HG03520 (cell line): Measurements from ENCODE around the gene IGF2BP2.
"Not testable (repeated sequence)": the region's sequence is repeated elsewhere in the genome, so short reads cannot be mapped to it uniquely, and the experiment has no call there.

Experiments used
- ATAC-seq: cut with Tn5 transposase; IDR thresholded peaks from one replicate; pipeline ENCODE4 v1.9.1; 2021; ENCODE audit warnings: mild to moderate bottlenecking, moderate library complexity; ENCODE audit not compliant: unreplicated experiment

The IGF2BP2 gene

GRCh38 chr3:185647134-185647879, 177.5 kb downstream of the IGF2BP2 start:
- ATAC-seq, result no peak

DNA sequence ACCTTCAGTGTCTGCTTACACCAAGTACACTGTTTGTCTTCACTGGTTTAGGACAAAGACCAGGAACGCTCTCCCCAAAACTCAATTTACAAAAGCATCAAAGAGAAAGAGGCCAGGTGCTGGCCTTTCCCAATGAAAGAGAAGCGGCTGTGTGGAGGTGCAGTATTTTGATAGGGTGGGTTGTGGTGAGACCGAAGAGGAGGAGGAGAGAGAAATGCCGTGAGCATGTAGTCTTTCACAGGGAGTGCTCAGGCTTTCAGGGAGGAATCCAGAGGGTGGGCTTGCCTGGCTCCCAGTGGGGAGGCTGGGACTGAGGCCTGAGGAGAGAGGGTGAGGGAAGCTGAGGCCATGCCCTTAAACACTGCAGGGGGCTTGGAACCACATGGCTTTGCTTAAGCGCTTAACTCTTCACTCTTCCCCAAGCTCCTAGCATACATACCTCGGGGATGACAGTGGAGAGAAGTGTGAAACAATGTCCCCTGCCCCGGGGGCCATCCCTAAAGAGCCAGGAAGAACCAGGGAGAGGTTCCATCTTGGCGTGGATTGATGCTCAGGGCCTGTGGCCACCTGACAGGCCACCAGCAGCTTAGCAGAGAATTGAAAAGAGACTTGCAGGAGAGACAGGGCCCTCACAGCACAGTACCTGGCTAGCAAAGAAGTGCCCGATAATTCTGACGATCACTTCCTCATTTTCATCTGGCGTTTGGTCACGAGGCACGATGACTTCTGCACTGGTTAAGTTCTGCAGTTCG, 178.3 kb downstream of the IGF2BP2 start:
- no peak for ATAC-seq

DNA sequence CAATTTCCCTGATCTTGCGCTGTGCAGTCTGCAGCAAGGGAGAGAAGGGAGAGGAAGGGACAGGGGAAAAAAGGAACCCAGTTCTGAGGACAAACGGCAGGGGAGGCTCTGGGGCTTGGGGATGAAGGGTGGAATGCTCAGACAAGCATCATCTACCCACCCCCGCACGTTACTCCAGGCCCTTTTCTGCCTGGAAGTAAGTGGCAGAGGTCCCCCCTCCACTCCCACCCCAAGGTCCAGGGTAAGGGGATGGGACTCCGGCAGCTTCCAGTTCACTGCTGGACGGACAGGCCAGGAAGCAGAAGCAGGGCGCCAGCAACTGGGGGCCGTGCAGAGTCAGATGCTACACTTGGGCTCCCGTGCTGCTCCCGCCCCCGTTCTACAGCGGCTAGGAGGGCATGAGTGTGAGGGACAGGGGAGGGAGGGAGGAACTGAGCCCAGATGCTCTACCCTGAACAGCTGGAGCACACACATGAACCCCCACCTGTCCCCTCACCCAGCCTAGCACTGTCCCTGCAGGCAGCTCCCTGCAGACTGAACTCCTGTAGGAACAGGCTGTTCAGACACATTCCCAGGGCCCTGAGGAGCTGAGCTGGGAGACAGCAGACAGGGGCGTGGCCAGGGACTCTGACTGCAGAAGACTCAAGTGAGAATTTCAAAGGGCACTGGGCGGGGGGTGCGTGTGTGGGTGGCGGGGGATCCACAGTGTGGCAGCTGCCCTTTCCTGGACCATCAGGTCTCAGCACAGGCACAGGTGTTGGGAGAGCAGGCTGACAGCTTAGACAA, 179.1 kb downstream of the IGF2BP2 start:
- ATAC-seq, result no peak

GRCh38 chr3:185645191-185645590, 179.7 kb downstream of the IGF2BP2 start:
- ATAC-seq, result not testable (repeated sequence)

DNA sequence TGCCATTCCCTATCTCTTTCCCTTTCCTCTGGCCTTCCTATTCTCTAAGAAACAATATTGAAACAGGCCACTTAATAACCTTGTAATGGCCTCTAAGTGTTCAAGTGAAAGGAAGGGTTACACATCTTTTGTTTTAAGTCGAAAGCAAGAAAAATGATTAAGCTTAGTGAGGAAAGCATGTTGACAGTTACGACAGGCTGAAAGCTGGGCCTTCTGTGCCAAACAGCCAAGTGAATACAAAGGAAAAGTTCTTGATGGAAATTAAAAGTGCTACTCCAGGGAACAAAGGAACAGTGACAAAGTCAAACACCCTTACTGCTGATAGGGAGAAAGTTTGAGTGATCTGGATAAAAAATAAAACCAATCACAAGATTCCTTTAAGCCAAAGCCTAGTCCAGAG, 184.5 kb downstream of the IGF2BP2 start:
- ATAC-seq, result no peak

GRCh38 chr3:185639632-185640206, 185.1 kb downstream of the IGF2BP2 start:
- no peak for ATAC-seq

DNA sequence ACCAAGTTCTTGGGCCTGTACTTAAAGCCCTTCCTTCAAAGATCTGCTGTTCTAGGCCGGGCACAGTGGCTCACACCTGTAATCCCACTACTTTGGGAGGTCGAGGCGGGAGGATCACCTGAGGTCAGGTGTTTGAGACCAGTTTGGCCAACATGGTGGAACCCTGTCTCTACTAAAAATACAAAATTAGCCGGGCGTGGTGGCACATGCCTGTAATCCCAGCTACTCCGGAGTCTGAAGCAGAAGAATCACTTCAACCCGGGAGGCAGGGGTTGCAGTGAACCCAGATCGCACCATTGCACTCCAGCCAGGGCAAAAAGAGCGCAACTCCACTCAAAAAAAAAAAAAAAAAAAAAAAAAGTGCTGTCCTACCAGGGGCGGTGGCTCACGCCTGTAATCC, 186.2 kb downstream of the IGF2BP2 start:
- not testable (repeated sequence) for ATAC-seq

GRCh38 chr3:185637388-185637787, 187.5 kb downstream of the IGF2BP2 start:
- ATAC-seq, result no peak

GRCh38 chr3:185632996-185633395, 191.8 kb downstream of the IGF2BP2 start:
- no peak for ATAC-seq

DNA sequence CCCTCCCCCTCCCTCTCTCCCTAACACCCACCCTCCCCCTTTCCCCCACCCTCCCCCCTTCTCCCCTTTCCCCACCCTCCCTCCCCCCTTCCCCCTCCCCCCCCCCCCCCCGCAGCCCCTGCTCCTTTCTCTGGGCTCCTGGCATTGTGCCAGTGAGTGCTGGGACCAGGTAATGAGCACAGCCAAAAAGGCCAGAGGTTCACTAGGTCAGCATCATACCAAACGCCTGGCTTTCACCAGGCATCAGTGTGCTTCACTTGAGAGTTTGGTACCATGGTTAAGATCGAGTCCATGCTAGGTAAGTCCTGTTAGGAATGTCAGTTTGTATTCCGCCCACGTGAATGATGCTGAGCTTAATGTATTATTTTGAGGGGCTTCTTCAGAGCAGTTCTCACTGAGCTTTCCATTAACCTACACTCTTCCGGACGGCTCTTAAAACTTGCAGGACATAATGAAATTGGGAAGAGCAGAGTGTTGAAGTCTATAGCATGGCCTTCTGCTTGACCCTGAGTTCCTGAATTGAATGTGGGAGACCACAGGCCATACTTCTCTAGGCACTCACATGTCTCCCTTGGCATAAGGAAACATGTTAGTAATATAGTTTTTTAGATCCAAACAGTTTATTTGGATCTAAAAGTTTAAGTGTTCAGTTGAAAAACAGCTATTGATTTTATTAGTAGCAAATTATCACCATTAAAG, 193.2 kb downstream of the IGF2BP2 start:
- ATAC-seq, result no peak

DNA sequence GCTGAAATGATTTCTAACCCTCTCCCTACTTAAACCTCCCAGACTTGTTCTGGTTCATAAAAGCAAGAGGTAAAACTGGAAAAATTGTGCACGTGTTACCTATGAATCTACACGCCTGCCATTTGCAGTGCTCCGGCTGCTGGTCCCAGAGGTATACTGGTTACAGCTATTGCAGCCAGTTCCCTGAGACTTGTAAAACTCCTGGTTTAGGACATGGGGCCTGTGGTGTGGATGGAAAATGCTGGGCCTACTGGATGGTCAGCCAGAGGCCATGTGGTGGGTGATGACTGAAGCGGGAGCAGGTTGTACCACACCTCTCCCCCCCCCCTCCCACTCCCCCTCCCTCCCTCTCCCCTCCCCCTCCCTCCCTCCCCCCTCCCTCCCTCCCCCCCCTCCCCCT, 193.7 kb downstream of the IGF2BP2 start:
- ATAC-seq, result no peak

DNA sequence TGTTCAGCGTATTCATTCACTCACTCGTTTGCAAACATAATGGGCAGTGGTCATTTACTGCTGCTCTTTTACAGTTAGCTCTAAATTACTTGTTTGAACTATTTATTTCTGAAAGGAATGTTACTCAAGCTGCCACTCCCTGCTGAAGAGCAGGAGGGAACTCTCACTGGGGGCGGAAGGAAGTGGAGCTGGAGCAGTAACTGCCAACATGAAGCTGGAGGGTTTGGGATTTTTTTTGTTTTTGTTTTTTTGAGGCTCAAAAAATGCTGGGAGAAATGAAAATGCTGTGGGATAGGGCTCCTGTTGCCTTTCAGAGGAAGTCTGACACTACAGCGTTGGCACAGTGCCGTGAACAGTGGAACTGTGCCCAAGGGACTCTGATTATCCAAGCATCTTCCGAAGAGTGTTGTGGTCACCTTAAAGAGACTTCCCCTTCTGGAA, 194.6 kb downstream of the IGF2BP2 start:
- ATAC-seq, result no peak

GRCh38 chr3:185629554-185630181, 195.2 kb downstream of the IGF2BP2 start:
- no peak for ATAC-seq

DNA sequence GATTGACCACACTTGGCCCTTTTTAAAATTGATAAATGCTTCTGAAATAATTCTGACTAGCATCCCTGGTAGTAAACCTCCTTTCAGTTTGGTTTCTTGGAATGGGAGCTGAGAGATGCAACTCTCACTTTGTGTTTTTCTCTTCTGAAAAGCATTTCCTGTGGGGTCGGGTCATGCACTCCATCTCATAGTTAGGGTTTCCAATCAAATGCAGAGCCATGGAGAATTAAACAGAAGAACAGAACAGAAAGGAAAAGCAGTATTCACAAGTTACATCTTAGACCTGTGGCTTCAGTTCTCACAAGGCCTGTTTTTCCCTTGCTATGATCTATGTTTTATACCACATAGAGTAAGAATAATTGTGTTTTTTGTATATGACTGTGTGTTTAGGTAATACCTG, 199.1 kb downstream of the IGF2BP2 start:
- ATAC-seq, result no peak

- ATAC-seq, result no peak
Observed at GRCh38 chr3:185623939-185624665, 200.7 kb downstream of the IGF2BP2 start.

GRCh38 chr3:185613016-185613415, 211.8 kb downstream of the IGF2BP2 start:
- no peak for ATAC-seq

DNA sequence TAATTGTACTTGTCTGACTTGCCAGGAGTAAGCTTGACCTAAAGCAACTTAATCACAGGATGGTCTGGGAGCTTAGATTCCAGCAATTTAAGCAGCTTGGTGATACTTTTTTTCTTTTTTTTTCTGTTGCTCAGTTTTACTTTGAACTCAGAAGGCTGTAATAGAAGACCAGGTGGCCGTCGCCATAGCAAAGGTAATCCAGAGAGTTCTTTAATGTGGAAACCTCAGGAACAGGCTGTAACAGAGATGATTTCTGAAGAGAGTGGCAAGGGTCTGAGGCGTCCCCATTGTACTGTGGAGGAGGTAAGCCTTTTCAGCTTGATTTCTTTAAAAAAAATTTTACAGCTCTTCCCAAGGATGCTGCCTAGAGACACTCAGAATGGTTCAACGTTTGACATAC, 218.6 kb downstream of the IGF2BP2 start:
- ATAC-seq, result no peak

DNA sequence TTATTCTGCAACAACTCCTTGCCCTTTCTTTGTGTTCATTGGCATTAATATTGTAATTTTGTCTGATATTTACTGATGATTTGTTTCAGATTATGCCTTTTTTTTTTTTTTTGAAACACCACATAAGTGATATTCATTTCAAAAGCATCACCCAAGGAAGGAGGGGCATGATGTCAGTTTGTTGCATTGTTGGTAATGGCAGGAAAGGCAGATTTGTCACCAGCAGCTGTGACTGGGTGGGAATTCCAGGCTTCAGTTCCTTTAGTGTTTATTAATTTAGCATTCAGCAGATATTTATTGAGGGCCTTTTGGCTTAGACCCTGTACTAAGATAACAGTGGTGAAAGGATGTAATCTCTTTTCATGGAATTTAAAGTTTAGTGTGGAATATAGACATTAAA, 219.3 kb downstream of the IGF2BP2 start:
- ATAC-seq, result no peak

DNA sequence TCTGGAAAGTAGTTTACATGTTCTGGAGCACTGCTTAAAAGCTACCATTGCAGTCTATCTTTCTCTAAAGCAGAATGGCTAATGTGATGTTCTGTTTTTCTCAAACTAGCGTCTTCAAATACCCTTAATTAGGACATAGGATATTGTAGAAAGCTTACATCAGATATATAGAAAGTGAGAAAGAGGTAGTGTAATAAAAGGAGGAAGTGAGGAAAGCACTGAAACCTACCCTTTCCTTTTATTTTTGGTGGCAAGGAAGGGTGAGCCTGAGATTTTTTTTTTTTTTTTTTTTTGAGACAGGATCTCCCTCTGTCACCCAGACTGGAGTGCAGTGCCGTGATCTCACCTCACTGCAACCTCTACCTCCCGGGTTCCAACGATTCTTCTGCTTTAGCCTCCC, 229.3 kb downstream of the IGF2BP2 start:
- ATAC-seq, result no peak
